ENCODE measurements around the gene HUWE1.

The HUWE1 gene

GRCh38 chrX:53694642-53695041, 8.1 kb upstream of the HUWE1 start:
- in situ Hi-C loops (cut with HindIII; ENCODE audit: low sequenced_read_pairs): no loop called here

- in situ Hi-C loops (cut with HindIII; ENCODE audit: low sequenced_read_pairs): no loop called here
Measured at GRCh38 chrX:53688300-53688699, 1.8 kb upstream of the HUWE1 start.

GRCh38 chrX:53685711-53686110, 808 bp downstream of the HUWE1 start:
- in situ Hi-C loops (cut with HindIII; ENCODE audit: low sequenced_read_pairs): no loop called here

- in situ Hi-C loops (cut with HindIII; ENCODE audit: low sequenced_read_pairs): no loop called here
Measured at GRCh38 chrX:53684415-53685192, 1.9 kb downstream of the HUWE1 start.

DNA sequence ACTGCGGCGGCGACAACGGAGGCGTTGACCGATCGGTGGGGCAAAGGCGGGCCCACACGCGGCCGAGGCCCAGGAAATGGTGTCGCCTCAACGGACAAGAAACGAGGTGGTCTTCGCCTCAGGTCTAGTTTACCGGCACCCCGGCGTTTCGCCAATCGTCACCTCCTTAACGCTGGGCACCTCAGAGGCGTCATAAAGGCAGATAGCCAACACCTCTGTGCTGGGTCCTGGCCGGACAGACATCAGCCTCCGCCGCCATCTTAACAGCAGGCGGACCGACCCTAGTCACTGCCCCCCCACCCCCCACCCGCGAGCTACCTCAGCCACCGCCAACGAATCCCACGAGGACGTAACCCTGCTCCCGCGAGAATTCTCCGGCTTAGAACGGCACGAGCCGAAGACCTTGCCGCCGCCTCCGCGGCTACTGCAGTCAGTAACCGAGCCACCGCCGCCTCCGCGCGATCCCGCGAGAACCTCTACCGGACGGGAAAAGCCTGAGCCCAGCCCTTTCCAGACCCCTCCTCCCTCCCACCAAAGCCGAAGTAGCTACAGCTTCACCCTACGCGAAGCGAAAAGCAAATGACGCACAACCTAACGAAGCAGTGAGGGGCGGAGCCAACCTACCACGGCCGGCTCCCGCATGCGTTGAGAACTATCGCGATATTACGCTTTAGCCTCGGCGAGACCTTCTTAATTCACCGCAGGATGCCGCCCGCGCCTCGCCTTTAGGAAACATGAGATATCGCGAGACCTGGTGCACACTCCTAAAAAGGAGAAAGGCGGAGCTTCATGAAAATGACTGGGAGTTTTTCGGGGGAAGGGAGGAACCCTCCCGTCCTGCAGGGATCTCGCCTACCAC, 2.7 kb downstream of the HUWE1 start:
- in situ Hi-C loops (cut with HindIII; ENCODE audit: low sequenced_read_pairs): no loop called here

- in situ Hi-C loops (cut with HindIII; ENCODE audit: low sequenced_read_pairs): no loop called here
Measured at GRCh38 chrX:53682885-53683555, 3.5 kb downstream of the HUWE1 start.

- in situ Hi-C loops (cut with HindIII; ENCODE audit: low sequenced_read_pairs): no loop called here
Measured at GRCh38 chrX:53681661-53682060, 4.9 kb downstream of the HUWE1 start.

DNA sequence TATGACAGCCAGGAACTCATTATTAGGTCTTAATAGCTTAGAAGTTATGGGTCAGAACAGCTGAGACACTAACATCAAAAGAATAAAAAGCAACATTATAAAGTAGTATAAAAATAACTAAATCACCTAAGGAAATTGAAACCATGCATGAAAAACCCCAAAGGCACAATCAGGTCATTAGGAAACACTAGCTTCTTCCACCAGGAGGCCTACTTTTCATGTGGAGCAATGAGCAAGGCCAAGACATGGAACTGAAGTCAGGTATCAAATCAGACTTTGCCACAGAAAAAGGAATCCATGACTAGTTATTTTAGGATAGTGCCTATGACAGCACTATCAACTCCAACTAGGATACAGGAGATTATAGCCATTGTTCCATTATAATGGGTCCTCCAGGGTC, 7.9 kb downstream of the HUWE1 start:
- in situ Hi-C loops (cut with HindIII; ENCODE audit: low sequenced_read_pairs): no loop called here

GRCh38 chrX:53677286-53677685, 9.2 kb downstream of the HUWE1 start:
- in situ Hi-C loops (cut with HindIII; ENCODE audit: low sequenced_read_pairs): no loop called here

DNA sequence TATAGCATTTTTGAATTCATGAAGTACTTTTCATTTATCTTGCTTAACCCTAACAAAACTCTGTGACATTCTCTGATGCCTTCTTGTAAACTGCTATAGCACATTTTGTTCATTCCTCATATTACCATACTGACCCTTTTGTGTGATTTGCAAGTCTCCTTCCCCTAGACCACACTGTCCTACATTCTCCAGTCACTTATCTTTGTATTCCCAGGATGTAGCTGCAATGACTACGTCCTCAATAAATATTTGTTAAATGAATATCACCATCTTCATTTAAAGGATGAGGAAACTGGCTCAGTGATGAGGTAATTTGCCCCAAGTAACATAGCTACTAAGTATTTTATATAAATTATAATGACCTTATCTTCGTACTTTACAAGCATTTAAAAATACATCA, 11.9 kb downstream of the HUWE1 start:
- in situ Hi-C loops (cut with HindIII; ENCODE audit: low sequenced_read_pairs): no loop called here

DNA sequence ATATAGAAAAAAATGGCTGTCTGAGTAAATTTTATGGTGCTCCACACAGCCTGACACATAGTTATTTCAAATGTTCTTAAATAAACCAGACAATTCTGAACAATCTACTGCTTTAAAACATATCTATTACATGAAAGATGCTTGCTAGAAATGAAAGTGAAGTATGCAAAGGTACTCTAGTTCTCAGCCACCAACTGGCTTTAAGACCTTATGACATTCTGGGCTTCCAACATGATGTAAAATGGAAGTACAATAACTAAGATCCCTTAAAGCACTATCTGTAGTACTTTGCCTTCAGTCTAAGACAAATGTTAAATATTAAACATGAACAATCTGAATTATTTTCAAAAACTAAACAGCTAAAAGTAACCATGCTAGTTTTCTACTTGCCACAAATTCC, 17.3 kb downstream of the HUWE1 start:
- in situ Hi-C loops (cut with HindIII; ENCODE audit: low sequenced_read_pairs): no loop called here

GRCh38 chrX:53666171-53666570, 20.3 kb downstream of the HUWE1 start:
- in situ Hi-C loops (cut with HindIII; ENCODE audit: low sequenced_read_pairs): no loop called here

DNA sequence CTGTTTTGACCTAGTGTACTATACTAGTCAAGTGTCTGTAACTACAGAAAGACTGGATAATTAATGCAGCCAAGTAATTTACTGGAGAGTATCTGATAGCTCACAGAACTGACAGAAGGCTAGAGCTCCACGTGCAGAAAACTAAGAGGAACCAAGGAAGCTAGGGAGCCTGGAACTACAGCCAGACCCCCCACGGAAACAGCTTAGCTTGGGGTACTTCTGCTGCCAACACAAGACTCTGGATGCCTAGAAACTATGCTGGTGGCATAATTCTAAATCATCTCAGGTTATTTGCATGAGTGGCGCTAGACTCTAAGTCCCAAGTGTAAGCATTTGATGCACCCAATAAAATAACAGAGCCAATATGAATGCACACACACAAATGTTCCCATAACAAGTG, 26.5 kb downstream of the HUWE1 start:
- in situ Hi-C loops (cut with HindIII; ENCODE audit: low sequenced_read_pairs): no loop called here

GRCh38 chrX:53659039-53659438, 27.5 kb downstream of the HUWE1 start:
- in situ Hi-C loops (cut with HindIII; ENCODE audit: low sequenced_read_pairs): no loop called here

DNA sequence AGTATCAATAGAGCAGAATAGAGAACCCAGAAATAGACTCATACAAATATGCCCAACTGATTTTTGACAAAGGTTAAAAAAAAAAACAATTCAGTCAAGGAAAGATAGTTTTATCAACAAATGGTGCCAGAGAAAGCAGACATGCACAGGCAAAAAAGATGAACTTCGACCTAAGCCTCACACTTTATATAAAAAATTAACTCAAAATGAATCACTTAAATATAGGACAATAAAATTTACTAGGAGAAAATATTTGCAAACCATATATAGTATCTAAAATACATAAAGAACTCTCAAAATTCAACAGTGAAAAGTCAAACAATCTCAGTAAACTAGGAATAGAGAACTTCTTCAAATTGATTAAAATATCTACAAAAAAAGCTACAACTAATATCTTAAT, 29.7 kb downstream of the HUWE1 start:
- in situ Hi-C loops (cut with HindIII; ENCODE audit: low sequenced_read_pairs): no loop called here

DNA sequence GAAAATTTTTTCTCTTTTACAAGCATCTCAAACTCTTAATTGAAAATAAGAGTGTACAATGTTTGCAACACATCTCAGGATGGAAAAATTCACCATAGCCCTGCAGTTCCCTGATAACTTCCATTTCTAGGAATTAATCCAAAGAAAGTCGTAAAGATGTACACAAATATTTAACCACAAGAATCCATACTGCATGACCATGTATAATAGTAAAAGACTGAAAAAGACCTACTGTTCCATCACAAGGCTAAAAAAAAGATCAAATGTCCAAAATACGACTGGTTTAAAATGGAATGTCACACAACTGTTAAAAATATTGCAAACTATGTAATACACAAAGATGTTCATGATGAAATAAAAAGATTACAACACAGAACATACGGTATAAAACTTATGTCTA, 32.1 kb downstream of the HUWE1 start:
- in situ Hi-C loops (cut with HindIII; ENCODE audit: low sequenced_read_pairs): no loop called here

- in situ Hi-C loops (cut with HindIII; ENCODE audit: low sequenced_read_pairs): no loop called here
Measured at GRCh38 chrX:53644751-53645150, 41.8 kb downstream of the HUWE1 start.

- in situ Hi-C loops (cut with HindIII; ENCODE audit: low sequenced_read_pairs): no loop called here
Measured at GRCh38 chrX:53642337-53642736, 44.2 kb downstream of the HUWE1 start.

- in situ Hi-C loops (cut with HindIII; ENCODE audit: low sequenced_read_pairs): no loop called here
Measured at GRCh38 chrX:53639257-53639656, 47.3 kb downstream of the HUWE1 start.

GRCh38 chrX:53637479-53637878, 49.0 kb downstream of the HUWE1 start:
- in situ Hi-C loops (cut with HindIII; ENCODE audit: low sequenced_read_pairs): no loop called here

- in situ Hi-C loops (cut with HindIII; ENCODE audit: low sequenced_read_pairs): no loop called here
Measured at GRCh38 chrX:53631156-53631555, 55.4 kb downstream of the HUWE1 start.

- in situ Hi-C loops (cut with HindIII; ENCODE audit: low sequenced_read_pairs): no loop called here
Measured at GRCh38 chrX:53630261-53630660, 56.3 kb downstream of the HUWE1 start.

All from endothelial cell of hepatic sinusoid (primary cell).